SK-N-SH treated with all-trans-retinoic acid at 6 μM for 48 hours (cell line): Measurements from ENCODE around the gene DGAT2.

Experiments used
- ATAC-seq: fragments of 200-7000 bp; cut with Tn5 transposase; 3 replicates; pipeline ENCODE4 v1.9.1; 2020; ENCODE audit warnings: mild to moderate bottlenecking, moderate library complexity
- ARNTL ChIP-seq: fragments of 450-650 bp; formaldehyde crosslinking; IDR thresholded peaks from 2 replicates; pipeline ENCODE4 v1.5.0; 2020; ENCODE audit warnings: low read depth, mild to moderate bottlenecking, moderate library complexity, borderline replicate concordance
- BACH2 ChIP-seq: fragments of 250-450 bp; sonication (Bioruptor Pico); IDR thresholded peaks from 2 replicates; pipeline ENCODE4 v1.9.0; 2021; ENCODE audit warnings: mild to moderate bottlenecking, borderline replicate concordance
- CSDC2 ChIP-seq: fragments of 250-450 bp; sonication (Bioruptor Pico); IDR thresholded peaks from 2 replicates; pipeline ENCODE4 v1.5.0; 2020; ENCODE audit warnings: mild to moderate bottlenecking, moderate library complexity
- CSRNP3 ChIP-seq: fragments of 250-450 bp; sonication (Bioruptor Pico); IDR thresholded peaks from 2 replicates; pipeline ENCODE4 v1.5.1; 2021; ENCODE audit warnings: mild to moderate bottlenecking, moderate library complexity
- ESRRG ChIP-seq: fragments of 250-450 bp; sonication (Bioruptor Pico); IDR thresholded peaks from 2 replicates; pipeline ENCODE4 v1.6.1; 2021; ENCODE audit warnings: mild to moderate bottlenecking
- ISL1 ChIP-seq: fragments of 250-450 bp; sonication (Bioruptor Pico); IDR thresholded peaks from 2 replicates; pipeline ENCODE4 v2.1.2; 2022; ENCODE audit warnings: mild to moderate bottlenecking, moderate library complexity
- PATZ1 ChIP-seq: fragments of 250-450 bp; sonication (Bioruptor Pico); IDR thresholded peaks from 2 replicates; pipeline ENCODE4 v1.8.0; 2020; ENCODE audit warnings: mild to moderate bottlenecking, moderate library complexity, borderline replicate concordance
- POU6F1 ChIP-seq: fragments of 250-450 bp; sonication (Bioruptor Pico); IDR thresholded peaks from 2 replicates; pipeline ENCODE4 v1.8.0; 2021; ENCODE audit warnings: low read depth, mild to moderate bottlenecking, moderate library complexity, borderline replicate concordance
- PPARA ChIP-seq: fragments of 250-450 bp; sonication (Bioruptor Pico); IDR thresholded peaks from 2 replicates; pipeline ENCODE4 v1.5.0; 2020; ENCODE audit warnings: mild to moderate bottlenecking, borderline replicate concordance
- RARB ChIP-seq: fragments of 250-450 bp; sonication (Bioruptor Pico); IDR thresholded peaks from 2 replicates; pipeline ENCODE4 v1.8.0; 2021; ENCODE audit warnings: mild to moderate bottlenecking, moderate library complexity
- SNAI2 ChIP-seq: fragments of 250-450 bp; sonication (Bioruptor Pico); IDR thresholded peaks from 2 replicates; pipeline ENCODE4 v1.5.0; 2020; ENCODE audit warnings: mild to moderate bottlenecking, moderate library complexity
- TCF4 ChIP-seq: fragments of 250-450 bp; sonication (Bioruptor Pico); IDR thresholded peaks from 2 replicates; pipeline ENCODE4 v1.8.0; 2021; ENCODE audit warnings: mild to moderate bottlenecking, moderate library complexity, borderline replicate concordance
- TOX ChIP-seq: fragments of 250-450 bp; sonication (Bioruptor Pico); IDR thresholded peaks from 2 replicates; pipeline ENCODE4 v1.8.0; 2021; ENCODE audit warnings: mild to moderate bottlenecking, moderate library complexity, borderline replicate concordance
- TSHZ2 ChIP-seq: fragments of 250-450 bp; sonication (Bioruptor Pico); IDR thresholded peaks from 2 replicates; pipeline ENCODE4 v1.5.0; 2020; ENCODE audit warnings: mild to moderate bottlenecking, moderate library complexity
- ZC3H10 ChIP-seq: fragments of 250-450 bp; sonication (Bioruptor Pico); IDR thresholded peaks from 2 replicates; pipeline ENCODE4 v1.5.1; 2021; ENCODE audit warnings: mild to moderate bottlenecking, moderate library complexity
- ZFP3 ChIP-seq: fragments of 250-450 bp; sonication (Bioruptor Pico); IDR thresholded peaks from 2 replicates; pipeline ENCODE4 v1.5.0; 2020; ENCODE audit warnings: mild to moderate bottlenecking, moderate library complexity
- ZFP30 ChIP-seq: fragments of 450-650 bp; formaldehyde crosslinking; IDR thresholded peaks from 2 replicates; pipeline ENCODE4 v1.5.0; 2022; ENCODE audit warnings: mild to moderate bottlenecking, moderate library complexity
- ZNF565 ChIP-seq: fragments of 450-650 bp; formaldehyde crosslinking; conservative IDR thresholded peaks from 2 replicates; pipeline ENCODE4 v1.5.0; 2020; ENCODE audit warnings: low read depth, mild to moderate bottlenecking, moderate library complexity
- ZNF70 ChIP-seq: fragments of 450-650 bp; formaldehyde crosslinking; IDR thresholded peaks from 2 replicates; pipeline ENCODE4 v1.5.0; 2020; ENCODE audit warnings: mild to moderate bottlenecking, moderate library complexity

DGAT2 gene

GRCh38 chr11:75801362-75802020 lies 32.9 kb downstream of the DGAT2 start (continued):
- no peak for TF ChIP-seq PATZ1 (CRISPR knock-in tag)

GRCh38 chr11:75802021-75802912 lies 33.7 kb downstream of the DGAT2 start:
- TF ChIP-seq TOX (CRISPR knock-in tag) = no peak
- no peak for TF ChIP-seq ZC3H10 (CRISPR knock-in tag)
- TF ChIP-seq CSDC2 (CRISPR knock-in tag) = no peak
- TF ChIP-seq ISL1 (CRISPR knock-in tag) = no peak
- no peak for TF ChIP-seq CSRNP3 (CRISPR knock-in tag)
- TF ChIP-seq PATZ1 (CRISPR knock-in tag) = no peak
- no peak for TF ChIP-seq ZFP30 (CRISPR knock-in tag)
- no peak for TF ChIP-seq ZFP3 (CRISPR knock-in tag)
- TF ChIP-seq, all 23 proteins: peak for 0
- ATAC-seq = no peak; the same call in 2 of the 3 replicates

- TF ChIP-seq PPARA (CRISPR knock-in tag) (no peak), ZFP30 (CRISPR knock-in tag) (no peak), ESRRG (CRISPR knock-in tag) (no peak), SNAI2 (CRISPR knock-in tag) (no peak), CSRNP3 (CRISPR knock-in tag) (no peak), ZNF70 (CRISPR knock-in tag) (no peak), BACH2 (CRISPR knock-in tag) (no peak)
- peak; percentile 98 for ATAC-seq
These were observed 34.6 kb downstream of the DGAT2 start for GRCh38 chr11:75802913-75803820.

GRCh38 chr11:75809111-75809510 lies 40.5 kb downstream of the DGAT2 start:
- no peak for ATAC-seq
- TF ChIP-seq POU6F1 (CRISPR knock-in tag) (no peak), TSHZ2 (CRISPR knock-in tag) (no peak), CSDC2 (CRISPR knock-in tag) (no peak), TCF4 (CRISPR knock-in tag) (no peak), PPARA (CRISPR knock-in tag) (no peak), BACH2 (CRISPR knock-in tag) (no peak), ISL1 (CRISPR knock-in tag) (no peak), ZNF565 (CRISPR knock-in tag) (no peak), RARB (CRISPR knock-in tag) (no peak), ZNF70 (CRISPR knock-in tag) (no peak), ARNTL (CRISPR knock-in tag) (no peak)
